HEK293T (cell line): ENCODE data around the gene TWIST2.

ENCODE experiments used
- ARNT ChIP-seq: fragments of 450-650 bp; IDR thresholded peaks from 2 replicates; pipeline ENCODE4 v1.6.1; 2017; ENCODE audit warnings: mild to moderate bottlenecking
- BHLHE40 ChIP-seq: fragments of 450-650 bp; IDR thresholded peaks from 2 replicates; pipeline ENCODE4 v1.6.1; 2016; ENCODE audit warnings: mild to moderate bottlenecking, moderate library complexity, borderline replicate concordance
- CTBP1 ChIP-seq: fragments of 450-650 bp; IDR thresholded peaks from 2 replicates; pipeline ENCODE4 v1.6.1; 2016; ENCODE audit warnings: borderline replicate concordance
- ELF4 ChIP-seq: fragments of 450-650 bp; IDR thresholded peaks from 2 replicates; pipeline ENCODE4 v1.6.1; 2017; ENCODE audit warnings: antibody characterized with exemption
- FOXK2 ChIP-seq: fragments of 450-650 bp; IDR thresholded peaks from 2 replicates; pipeline ENCODE4 v1.6.1; 2016; ENCODE audit warnings: mild to moderate bottlenecking
- FOXM1 ChIP-seq: fragments of 450-650 bp; IDR thresholded peaks from 2 replicates; pipeline ENCODE4 v1.6.1; 2017; ENCODE audit warnings: mild to moderate bottlenecking, borderline replicate concordance
- L3MBTL2 ChIP-seq: fragments of 450-650 bp; conservative IDR thresholded peaks from 2 replicates; pipeline ENCODE4 v1.6.1; 2016; ENCODE audit warnings: mild to moderate bottlenecking
- NFRKB ChIP-seq: fragments of 450-650 bp; IDR thresholded peaks from 2 replicates; pipeline ENCODE4 v1.6.1; 2016; ENCODE audit warnings: mild to moderate bottlenecking, moderate library complexity
- SP1 ChIP-seq: fragments of 450-650 bp; IDR thresholded peaks from 2 replicates; pipeline ENCODE4 v1.6.1; 2017
- TARDBP ChIP-seq: fragments of 450-650 bp; IDR thresholded peaks from 2 replicates; pipeline ENCODE4 v1.6.1; 2016
- ZNF384 ChIP-seq: fragments of 450-650 bp; IDR thresholded peaks from 2 replicates; pipeline ENCODE4 v1.6.1; 2016
- TF ChIP-seq, protein P1 (sequence below): fragments of 450-650 bp; IDR thresholded peaks from 2 replicates; pipeline ENCODE4 v1.6.1; 2016

DNA sequence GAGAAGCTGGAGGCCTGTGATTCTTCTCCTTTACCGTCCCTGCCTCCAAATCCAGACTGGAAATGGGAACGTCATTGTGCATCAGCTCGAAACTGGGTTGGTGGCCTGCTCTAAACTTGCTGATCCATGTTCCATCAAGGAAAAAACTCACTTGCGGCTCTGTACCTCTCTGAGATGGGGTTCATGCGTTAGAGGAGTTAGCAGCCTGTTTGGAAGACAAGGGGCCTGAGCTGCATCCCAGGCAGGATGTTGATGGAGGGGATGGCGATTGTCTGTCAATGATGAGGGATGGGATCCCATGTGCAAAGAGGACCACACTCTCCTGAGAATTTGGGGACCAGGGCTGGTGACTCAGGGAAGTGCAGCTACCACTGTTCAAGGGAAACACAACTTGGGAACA is 26.0 kb downstream of the TWIST2 start:
- TF ChIP-seq BHLHE40 (no peak), FOXM1 (no peak), NFRKB (no peak), CTBP1 (no peak), SP1 (no peak), ARNT (no peak), TARDBP (no peak), ELF4 (no peak), L3MBTL2 (no peak), FOXK2 (no peak), ZNF384 (no peak)
- TF ChIP-seq, protein P1, sequence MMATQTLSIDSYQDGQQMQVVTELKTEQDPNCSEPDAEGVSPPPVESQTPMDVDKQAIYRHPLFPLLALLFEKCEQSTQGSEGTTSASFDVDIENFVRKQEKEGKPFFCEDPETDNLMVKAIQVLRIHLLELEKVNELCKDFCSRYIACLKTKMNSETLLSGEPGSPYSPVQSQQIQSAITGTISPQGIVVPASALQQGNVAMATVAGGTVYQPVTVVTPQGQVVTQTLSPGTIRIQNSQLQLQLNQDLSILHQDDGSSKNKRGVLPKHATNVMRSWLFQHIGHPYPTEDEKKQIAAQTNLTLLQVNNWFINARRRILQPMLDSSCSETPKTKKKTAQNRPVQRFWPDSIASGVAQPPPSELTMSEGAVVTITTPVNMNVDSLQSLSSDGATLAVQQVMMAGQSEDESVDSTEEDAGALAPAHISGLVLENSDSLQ: no peak
